H1 (cell line): ENCODE measurements around the gene PGAM1. TPM values are rescaled to one million over a fixed set of nuclear protein-coding genes. Genes with fewer than 3 reads are reported as not detected.

Source experiments
- ASH2L ChIP-seq: fragments of 200-600, 300-600 bp; sonication (generic); IDR thresholded peaks from one replicate; pipeline ENCODE4 v1.7.1; 2017; ENCODE audit warnings: low read length
- ATF2 ChIP-seq: IDR thresholded peaks from 2 replicates; pipeline ENCODE4 v1.6.1; 2012; ENCODE audit warnings: low read length, inconsistent platforms
- CBX5 ChIP-seq: fragments of 300-800, 300-1000 bp; sonication (generic); IDR thresholded peaks from 2 replicates; pipeline ENCODE4 v1.7.1; 2016; ENCODE audit warnings: antibody characterized with exemption, low read length, low read depth
- E2F6 ChIP-seq: IDR thresholded peaks from 2 replicates; pipeline ENCODE4 v1.6.1; 2012; ENCODE audit warnings: inconsistent platforms
- EP300 ChIP-seq, 2 experiments: IDR thresholded peaks; 1 replicate in 1 of 2; 2 replicates in 1 of 2; pipeline ENCODE4 v1.6.1; 2011 to 2012; ENCODE audit warnings: low read depth in 2 of 2, low read length in 2 of 2, mild to moderate bottlenecking in 2 of 2, borderline replicate concordance in 1 of 2, inconsistent platforms in 1 of 2, moderate library complexity in 1 of 2
- HDAC2 ChIP-seq, 2 experiments: fragments of 300-600 bp in 1 of 2; sonication (generic) in 1 of 2; IDR thresholded peaks; 2 replicates each; pipeline ENCODE4 v1.6.1; 2011 to 2012; ENCODE audit warnings: low read depth in 2 of 2, low read length in 2 of 2, mild to moderate bottlenecking in 2 of 2, moderate library complexity in 2 of 2, borderline replicate concordance in 1 of 2, inconsistent platforms in 1 of 2
- HDAC6 ChIP-seq: IDR thresholded peaks from one replicate; pipeline ENCODE4 v1.7.1; 2012; ENCODE audit warnings: low read depth, mild to moderate bottlenecking, inconsistent platforms, low read length, moderate library complexity
- KDM1A ChIP-seq: fragments of 200-600, 300-600 bp; sonication (generic); IDR thresholded peaks from 2 replicates; pipeline ENCODE4 v1.7.1; 2016; ENCODE audit warnings: mild to moderate bottlenecking, low read length, borderline replicate concordance
- KDM4A ChIP-seq: IDR thresholded peaks from one replicate; pipeline ENCODE4 v1.7.1; 2012; ENCODE audit warnings: low read depth, mild to moderate bottlenecking, moderate library complexity, low read length, inconsistent platforms; ENCODE audit not compliant: severe bottlenecking
- RBBP5 ChIP-seq: IDR thresholded peaks from 2 replicates; pipeline ENCODE4 v1.7.1; 2012; ENCODE audit warnings: low read depth, mild to moderate bottlenecking, inconsistent platforms, low read length, moderate library complexity, borderline replicate concordance
- RNF2 ChIP-seq: fragments of 200-900, 300-1000 bp; sonication (generic); IDR thresholded peaks from 2 replicates; pipeline ENCODE4 v1.7.1; 2016; ENCODE audit warnings: borderline replicate concordance, low read depth, mild to moderate bottlenecking, antibody characterized with exemption, low read length; ENCODE audit not compliant: poor library complexity, severe bottlenecking; ENCODE audit errors: missing control alignments
- SAP30 ChIP-seq: fragments of 300-600 bp; sonication (generic); IDR thresholded peaks from 2 replicates; pipeline ENCODE4 v1.7.1; 2012; ENCODE audit warnings: low read length, moderate library complexity, mild to moderate bottlenecking, inconsistent platforms; ENCODE audit not compliant: insufficient read depth, insufficient replicate concordance
- SP2 ChIP-seq: IDR thresholded peaks from 2 replicates; pipeline ENCODE4 v1.6.1; 2012; ENCODE audit warnings: mild to moderate bottlenecking, low read length, inconsistent platforms
- SUZ12 ChIP-seq: fragments of 200-600 bp; sonication (generic); IDR thresholded peaks from 2 replicates; pipeline ENCODE4 v1.6.1; 2012; ENCODE audit warnings: mild to moderate bottlenecking, inconsistent platforms, low read length, moderate library complexity, mixed read lengths
- TAF1 ChIP-seq: IDR thresholded peaks from 2 replicates; pipeline ENCODE4 v1.6.1; 2011; ENCODE audit warnings: mild to moderate bottlenecking, low read depth, low read length
- TBP ChIP-seq: IDR thresholded peaks from 2 replicates; pipeline ENCODE4 v1.6.1; 2011; ENCODE audit warnings: low read depth, low read length, improper control_type of control experiment
- TEAD4 ChIP-seq: IDR thresholded peaks from 2 replicates; pipeline ENCODE4 v1.6.1; 2012; ENCODE audit warnings: low read depth, low read length, inconsistent platforms, mixed read lengths
- polyA plus RNA-seq, 7 experiments: library from polyadenylated mRNA; depleted of rRNA in 3 of 7; stranded (reverse) in 5 of 7; unstranded in 2 of 7; fragments of >200 nt in 5 of 7; fragments of 200-250 nt in 2 of 7; gene quantifications; 1 replicate in 5 of 7; 2 replicates in 1 of 7; 4 replicates in 1 of 7; pipeline versions ENCODE4 v1.2.1 to v1.2.3, GENCODE V29; 2011 to 2013; ENCODE audit warnings: missing spikeins in 2 of 7, mixed read lengths in 2 of 7
- total RNA-seq: library from RNA; stranded (reverse); fragmentation: NEBNext Ultra II Directional; extraction: Animal tissue kit (Norgen Biotek cat#: 25700); gene quantifications from 2 replicates; pipeline ENCODE4 v1.2.1, GENCODE V29; 2021

Gene PGAM1
- total and polyA plus RNA-seq, 2 of the 8 experiments (the other 6 are each of a cell fraction or from before 2014, with no cell fraction given): 791 to 799 TPM

- peak; percentile 100 for TF ChIP-seq KDM1A
- TF ChIP-seq TEAD4: peak; percentile 65
- no peak for TF ChIP-seq EP300 (IDR thresholded peaks at IDR 0.05; ENCODE audit: borderline replicate concordance in 1 of 2, low read depth in 2 of 2, low read length in 2 of 2)
- no peak for TF ChIP-seq SAP30
- no peak for TF ChIP-seq CBX5
- TF ChIP-seq RBBP5: peak; percentile 51; the same call in 1 of the 2 replicates
- TF ChIP-seq SUZ12: no peak
- TF ChIP-seq TBP: 0 out of 2 replicates have a peak, but pooled peaks have one; percentile 34
- peak; percentile 58 for TF ChIP-seq ASH2L
- TF ChIP-seq SP2: no peak
- no peak for TF ChIP-seq E2F6
- peak; percentile 27 for TF ChIP-seq KDM4A
- no peak for TF ChIP-seq HDAC6
- TF ChIP-seq HDAC2 (IDR thresholded peaks at IDR 0.05; ENCODE audit: borderline replicate concordance in 1 of 2, low read depth in 2 of 2, low read length in 2 of 2): peak in 1 of 2 experiments; percentile 99; a peak in 1 of 4 replicates
- 0 out of 2 replicates have a peak, but pooled peaks have one; percentile 33 for TF ChIP-seq TAF1
- TF ChIP-seq ATF2: no peak
- TF ChIP-seq RNF2: no peak
Observed at GRCh38 chr10:97407211-97407951, 18.6 kb upstream of the PGAM1 start (continued).
